Astrocyte of the spinal cord (primary cell): ENCODE results near the gene HEPACAM2.

Experiments
- DNase-seq: peaks from one replicate; pipeline ENCODE4 v3.0.0; 2011; ENCODE audit warnings: low read depth, low spot score
- H3K4me3 ChIP-seq: 2 replicates; pipeline ENCODE4 v1.5.1; 2011; ENCODE audit warnings: low read depth, mild to moderate bottlenecking, low read length, moderate library complexity
- in situ Hi-C: cut with HindIII; loops from 2 replicates; pipeline ENCODE4 v1.10.0; 2017; ENCODE audit warnings: low sequenced_read_pairs
- TF ChIP-seq, protein P1 (sequence below): IDR thresholded peaks from 2 replicates; pipeline ENCODE4 v1.5.1; 2012; ENCODE audit warnings: low read depth, mild to moderate bottlenecking, low read length, inconsistent platforms

Gene HEPACAM2

DNA sequence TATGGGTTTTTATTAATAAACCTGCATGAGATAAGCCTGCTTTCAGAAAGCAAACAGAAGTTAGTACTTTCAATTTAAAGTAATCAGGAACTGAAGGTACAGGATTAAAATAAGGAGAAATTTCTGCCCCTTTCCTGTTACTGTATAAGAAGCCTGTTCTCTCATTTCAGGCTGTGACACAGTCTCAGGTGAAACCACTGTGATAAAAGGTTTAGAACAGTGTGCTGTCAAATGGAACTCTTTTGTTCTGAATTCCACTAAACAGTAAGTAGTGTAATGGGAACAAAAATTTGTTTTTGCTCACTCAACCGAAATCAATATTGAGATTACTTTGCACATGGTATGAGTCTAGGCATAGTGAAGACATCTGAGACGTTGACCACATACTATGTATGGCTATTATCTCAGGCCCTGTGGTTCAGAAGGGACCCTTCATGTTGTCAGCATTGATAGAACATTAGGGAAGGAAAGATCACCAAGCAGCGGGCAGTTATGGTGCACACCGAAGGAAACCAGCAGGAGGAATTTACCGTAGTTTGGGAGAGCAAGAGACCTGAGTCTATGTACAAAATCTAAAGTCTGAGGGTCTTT, 14.9 kb downstream of the HEPACAM2 start:
- DNase-seq: no peak
- in situ Hi-C loops: no loop called here
- H3K4me3 ChIP-seq: no peak overlapping the region
- TF ChIP-seq, protein P1, sequence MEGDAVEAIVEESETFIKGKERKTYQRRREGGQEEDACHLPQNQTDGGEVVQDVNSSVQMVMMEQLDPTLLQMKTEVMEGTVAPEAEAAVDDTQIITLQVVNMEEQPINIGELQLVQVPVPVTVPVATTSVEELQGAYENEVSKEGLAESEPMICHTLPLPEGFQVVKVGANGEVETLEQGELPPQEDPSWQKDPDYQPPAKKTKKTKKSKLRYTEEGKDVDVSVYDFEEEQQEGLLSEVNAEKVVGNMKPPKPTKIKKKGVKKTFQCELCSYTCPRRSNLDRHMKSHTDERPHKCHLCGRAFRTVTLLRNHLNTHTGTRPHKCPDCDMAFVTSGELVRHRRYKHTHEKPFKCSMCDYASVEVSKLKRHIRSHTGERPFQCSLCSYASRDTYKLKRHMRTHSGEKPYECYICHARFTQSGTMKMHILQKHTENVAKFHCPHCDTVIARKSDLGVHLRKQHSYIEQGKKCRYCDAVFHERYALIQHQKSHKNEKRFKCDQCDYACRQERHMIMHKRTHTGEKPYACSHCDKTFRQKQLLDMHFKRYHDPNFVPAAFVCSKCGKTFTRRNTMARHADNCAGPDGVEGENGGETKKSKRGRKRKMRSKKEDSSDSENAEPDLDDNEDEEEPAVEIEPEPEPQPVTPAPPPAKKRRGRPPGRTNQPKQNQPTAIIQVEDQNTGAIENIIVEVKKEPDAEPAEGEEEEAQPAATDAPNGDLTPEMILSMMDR: no peak

DNA sequence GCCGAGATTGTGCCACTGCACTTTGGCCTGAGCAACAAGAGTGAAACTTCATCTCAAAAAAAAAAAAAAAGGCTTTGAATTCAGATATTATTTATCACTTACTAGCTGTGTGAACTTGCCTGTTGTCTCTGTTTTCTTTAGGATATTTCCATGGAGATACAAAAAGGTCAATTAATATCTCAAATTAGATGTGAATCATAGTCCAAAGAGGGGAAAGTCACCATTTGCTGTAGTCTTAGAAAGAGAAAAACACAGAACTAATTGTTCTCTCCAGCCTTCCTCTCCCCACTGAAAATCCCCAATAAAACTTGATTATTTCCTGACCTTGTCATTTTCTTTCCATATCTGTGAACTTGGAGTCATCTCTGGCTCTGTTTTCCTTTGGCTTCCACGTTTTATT, 21.2 kb downstream of the HEPACAM2 start:
- TF ChIP-seq, protein P1: no peak
- in situ Hi-C loops: no loop called here
- H3K4me3 ChIP-seq: no peak overlapping the region
- no peak for DNase-seq

DNA sequence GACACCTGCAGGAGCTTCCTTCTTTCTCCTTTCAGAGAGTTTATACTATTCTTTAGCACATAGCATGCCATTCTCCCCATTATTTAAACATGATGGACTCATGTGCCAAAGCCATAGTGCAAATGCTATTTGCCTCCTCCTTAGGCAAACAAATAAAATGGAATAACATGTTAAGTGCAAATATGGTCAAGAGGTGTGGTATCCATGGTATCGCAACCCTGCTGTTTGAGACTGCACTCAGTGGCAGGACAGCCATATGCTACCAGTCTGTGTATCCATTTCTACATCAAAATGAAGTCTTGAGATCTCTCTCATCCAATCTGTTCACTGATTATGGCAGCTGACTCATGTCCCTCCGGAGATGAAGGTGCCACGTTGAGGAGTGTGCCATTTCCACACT, 22.8 kb downstream of the HEPACAM2 start:
- in situ Hi-C loops: no loop called here
- no peak for DNase-seq
- TF ChIP-seq, protein P1: no peak
- no peak overlapping the region for H3K4me3 ChIP-seq

DNA sequence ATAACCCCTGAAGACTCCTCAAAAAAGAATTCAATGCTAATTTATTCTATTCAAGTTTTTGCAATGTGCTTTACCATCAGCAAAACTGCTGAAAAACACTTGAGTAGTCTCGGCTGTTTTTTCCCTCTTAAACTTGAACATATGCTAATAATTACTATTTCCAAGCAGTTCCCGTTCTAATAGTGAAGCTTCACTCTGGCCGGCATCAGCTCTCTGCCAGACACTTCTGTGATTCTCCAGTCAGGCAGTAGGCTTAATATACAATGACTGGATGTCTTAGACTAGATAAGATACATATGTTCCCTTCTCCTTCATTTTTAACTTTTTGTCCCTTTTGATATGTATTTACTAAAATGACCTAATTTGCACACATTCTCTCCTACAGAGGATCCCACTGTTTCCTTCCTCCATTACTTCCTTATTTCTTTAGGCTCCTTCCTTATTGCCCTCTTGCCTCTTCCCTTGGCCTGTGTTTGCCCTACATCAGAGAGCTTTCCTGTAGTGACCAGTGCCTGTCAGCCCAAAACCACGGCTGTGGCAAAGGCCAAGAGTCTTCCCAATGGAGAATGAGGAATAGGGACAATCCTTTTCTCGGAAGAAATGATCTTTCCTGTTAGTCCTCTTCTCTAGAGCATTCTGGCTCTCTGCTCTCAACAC, 23.5 kb downstream of the HEPACAM2 start:
- in situ Hi-C loops: no loop called here
- no peak for DNase-seq
- H3K4me3 ChIP-seq: no peak overlapping the region
- TF ChIP-seq, protein P1: no peak

DNA sequence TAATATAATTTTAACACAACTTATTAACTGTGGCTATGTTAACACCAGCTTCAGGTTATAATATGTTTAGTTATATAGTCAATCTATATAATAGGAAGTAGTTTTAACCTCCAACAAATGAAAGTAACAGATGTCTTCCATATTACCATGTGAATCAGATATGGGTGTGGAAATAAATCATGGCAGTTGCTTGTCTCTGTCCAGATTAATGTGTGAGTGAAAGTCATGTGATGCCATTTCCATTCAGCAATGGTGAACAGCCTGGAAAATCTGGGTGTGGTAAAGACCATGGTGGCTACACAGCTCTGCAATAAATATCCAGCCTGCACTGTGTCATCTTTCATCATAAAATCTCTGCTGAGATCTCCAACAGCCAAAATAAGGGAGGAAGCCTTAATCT, 27.8 kb downstream of the HEPACAM2 start:
- no peak overlapping the region for H3K4me3 ChIP-seq
- in situ Hi-C loops: no loop called here
- TF ChIP-seq, protein P1: no peak
- DNase-seq: no peak

DNA sequence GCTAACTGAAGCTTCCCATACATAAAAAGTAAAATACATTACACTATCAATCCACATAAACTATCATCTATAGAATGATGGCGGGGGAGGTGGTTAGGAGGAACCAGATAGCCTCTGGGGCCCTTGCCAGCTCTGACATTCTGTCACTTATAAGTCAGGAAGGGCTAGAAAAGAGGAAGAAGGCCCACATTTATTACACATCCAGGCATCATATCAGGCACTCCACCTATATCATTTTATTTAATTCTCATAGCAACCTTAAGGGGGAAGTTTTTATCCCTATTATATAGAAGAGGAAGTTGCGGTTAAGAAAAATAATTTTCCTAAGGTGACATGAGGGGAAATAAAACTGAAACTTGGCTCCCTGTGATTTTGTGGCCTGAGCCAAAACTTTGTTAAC, 29.9 kb downstream of the HEPACAM2 start:
- in situ Hi-C loops: no loop called here
- TF ChIP-seq, protein P1: no peak
- no peak for DNase-seq
- no peak overlapping the region for H3K4me3 ChIP-seq
